ENCODE measurements around the gene GALK1. TPM values are rescaled to one million over a fixed set of nuclear protein-coding genes. Genes with fewer than 3 reads are reported as not detected.

GALK1 gene
- polyA plus RNA-seq, 1 donor (not counting 4 experiments of a cell fraction or from before 2014, with no cell fraction given) = 1.3 TPM

DNA sequence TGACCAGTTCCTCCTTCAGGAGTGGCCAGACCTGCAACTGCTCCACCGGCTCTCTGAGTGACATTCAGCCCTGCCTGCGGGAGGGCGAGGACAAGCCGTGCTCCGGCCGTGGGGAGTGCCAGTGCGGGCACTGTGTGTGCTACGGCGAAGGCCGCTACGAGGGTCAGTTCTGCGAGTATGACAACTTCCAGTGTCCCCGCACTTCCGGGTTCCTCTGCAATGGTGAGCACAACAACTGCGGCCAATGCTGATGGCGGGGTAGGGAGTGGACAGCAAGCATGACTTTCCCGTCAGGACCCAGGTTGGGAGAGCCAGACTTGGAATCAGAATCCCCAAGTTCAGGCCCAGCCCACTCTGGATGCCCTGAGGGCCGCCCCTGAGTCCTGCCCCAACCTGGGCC is 31.5 kb downstream of the GALK1 start:
- FAIRE-seq = no peak

DNA sequence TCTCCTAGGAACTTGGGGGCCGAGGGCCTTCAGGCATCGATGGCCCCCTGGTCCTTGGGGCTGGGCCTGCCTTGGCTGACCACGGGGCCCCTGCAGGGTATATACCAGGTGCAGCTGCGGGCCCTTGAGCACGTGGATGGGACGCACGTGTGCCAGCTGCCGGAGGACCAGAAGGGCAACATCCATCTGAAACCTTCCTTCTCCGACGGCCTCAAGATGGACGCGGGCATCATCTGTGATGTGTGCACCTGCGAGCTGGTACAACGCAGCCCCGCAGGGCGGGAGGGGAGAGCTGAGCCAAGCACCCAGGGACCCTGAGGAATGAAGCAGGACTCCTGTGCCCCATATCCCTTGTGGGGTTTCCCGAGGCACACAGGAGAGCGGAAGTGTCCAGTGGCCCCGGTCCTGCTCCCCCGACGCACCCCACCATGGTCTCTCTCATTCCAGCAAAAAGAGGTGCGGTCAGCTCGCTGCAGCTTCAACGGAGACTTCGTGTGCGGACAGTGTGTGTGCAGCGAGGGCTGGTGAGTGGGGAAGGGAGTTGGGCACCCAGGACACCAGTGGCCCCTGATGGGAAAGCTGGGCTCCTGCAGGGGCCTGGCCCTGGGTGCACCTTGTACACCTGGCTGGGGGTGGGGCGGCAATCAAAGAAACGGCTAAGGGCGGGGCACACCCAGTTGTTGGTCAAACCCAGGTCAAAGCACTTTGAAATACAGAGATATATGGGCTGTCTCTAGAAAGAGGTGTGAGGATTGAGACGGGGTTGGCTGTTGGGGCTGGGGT is 33.1 kb downstream of the GALK1 start:
- Histone ChIP-seq H3K4me3 (ENCODE audit: control insufficient read depth in 2 of 3, extremely low read depth in 1 of 3, insufficient read depth in 2 of 3, low read depth in 1 of 3, low read length in 3 of 3) (no peak overlapping the region), H3K27me3 (ENCODE audit: control insufficient read depth, extremely low read depth, insufficient read depth, low read length) (no peaks in the 10 kb centered on the region), H2AFZ (ENCODE audit: control insufficient read depth, low read length) (no peak overlapping the region), H3K9me3 (ENCODE audit: control insufficient read depth, low read depth, low read length) (no peaks in the 10 kb centered on the region), H3K4me2 (ENCODE audit: control insufficient read depth, extremely low read depth, insufficient read depth, low read depth, low read length) (no peak overlapping the region), H3K9me1 (ENCODE audit: control insufficient read depth, extremely low read depth, insufficient read depth, low read length) (no peaks in the 10 kb centered on the region), H4K20me1 (ENCODE audit: control insufficient read depth, extremely low read depth, insufficient read depth, low read length) (peaks cover 87% of the 10 kb centered on the region), H3K79me2 (ENCODE audit: control insufficient read depth, insufficient read depth, low read length) (peaks cover 78% of the 10 kb centered on the region), H3K36me3 (ENCODE audit: control insufficient read depth in 2 of 2, extremely low read depth in 1 of 2, insufficient read depth in 2 of 2, low read length in 2 of 2) (peaks cover 63 to 81% of the 10 kb centered on the region in 2 experiments), H3K4me1 (ENCODE audit: control insufficient read depth, extremely low read depth, insufficient read depth, low read length) (peaks cover 2% of the 10 kb centered on the region), H3K9ac (ENCODE audit: control insufficient read depth, extremely low read depth, insufficient read depth, low read length) (no peak overlapping the region), H3K27ac (ENCODE audit: control insufficient read depth, insufficient read depth, low read length) (no peak overlapping the region)
- FAIRE-seq = no peak
- no peak for DNase-seq (ENCODE audit: low read depth, low spot score)
- dilution Hi-C loops (cut with MboI; ENCODE audit: extremely low pct_ligation_motif_present, low sequenced_read_pairs) = no loop called here
- TF ChIP-seq, protein P1, sequence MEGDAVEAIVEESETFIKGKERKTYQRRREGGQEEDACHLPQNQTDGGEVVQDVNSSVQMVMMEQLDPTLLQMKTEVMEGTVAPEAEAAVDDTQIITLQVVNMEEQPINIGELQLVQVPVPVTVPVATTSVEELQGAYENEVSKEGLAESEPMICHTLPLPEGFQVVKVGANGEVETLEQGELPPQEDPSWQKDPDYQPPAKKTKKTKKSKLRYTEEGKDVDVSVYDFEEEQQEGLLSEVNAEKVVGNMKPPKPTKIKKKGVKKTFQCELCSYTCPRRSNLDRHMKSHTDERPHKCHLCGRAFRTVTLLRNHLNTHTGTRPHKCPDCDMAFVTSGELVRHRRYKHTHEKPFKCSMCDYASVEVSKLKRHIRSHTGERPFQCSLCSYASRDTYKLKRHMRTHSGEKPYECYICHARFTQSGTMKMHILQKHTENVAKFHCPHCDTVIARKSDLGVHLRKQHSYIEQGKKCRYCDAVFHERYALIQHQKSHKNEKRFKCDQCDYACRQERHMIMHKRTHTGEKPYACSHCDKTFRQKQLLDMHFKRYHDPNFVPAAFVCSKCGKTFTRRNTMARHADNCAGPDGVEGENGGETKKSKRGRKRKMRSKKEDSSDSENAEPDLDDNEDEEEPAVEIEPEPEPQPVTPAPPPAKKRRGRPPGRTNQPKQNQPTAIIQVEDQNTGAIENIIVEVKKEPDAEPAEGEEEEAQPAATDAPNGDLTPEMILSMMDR (optimal IDR thresholded peaks at IDR 0.05 in 1 of 3, IDR thresholded peaks at IDR 0.05 in 1 of 3, conservative IDR thresholded peaks at IDR 0.05 in 1 of 3; ENCODE audit: extremely low read depth in 1 of 3, insufficient read depth in 2 of 3, low read length in 3 of 3) = no peak
- no peak for TF ChIP-seq EZH2 (IDR thresholded peaks at IDR 0.05; ENCODE audit: low read length)

More for the DNA sequence above, 31.5 kb downstream of the GALK1 start:
- H2AFZ ChIP-seq (ENCODE audit: control insufficient read depth, low read length) = no peak overlapping the region
- H3K9ac ChIP-seq (ENCODE audit: control insufficient read depth, extremely low read depth, insufficient read depth, low read length) = no peak overlapping the region
- peaks cover 66 to 78% of the 10 kb centered on the region in 2 experiments for H3K36me3 ChIP-seq (ENCODE audit: control insufficient read depth in 2 of 2, extremely low read depth in 1 of 2, insufficient read depth in 2 of 2, low read length in 2 of 2)
- H3K4me2 ChIP-seq (ENCODE audit: control insufficient read depth, extremely low read depth, insufficient read depth, low read depth, low read length) = no peak overlapping the region
- peaks cover 77% of the 10 kb centered on the region for H3K79me2 ChIP-seq (ENCODE audit: control insufficient read depth, insufficient read depth, low read length)
- H3K4me3 ChIP-seq (ENCODE audit: control insufficient read depth in 2 of 3, extremely low read depth in 1 of 3, insufficient read depth in 2 of 3, low read depth in 1 of 3, low read length in 3 of 3) = no peak overlapping the region
- H3K9me1 ChIP-seq (ENCODE audit: control insufficient read depth, extremely low read depth, insufficient read depth, low read length) = no peaks in the 10 kb centered on the region
- no peak for DNase-seq (ENCODE audit: low read depth, low spot score)
- H3K9me3 ChIP-seq (ENCODE audit: control insufficient read depth, low read depth, low read length) = no peaks in the 10 kb centered on the region
- TF ChIP-seq, protein P1 (optimal IDR thresholded peaks at IDR 0.05 in 1 of 3, IDR thresholded peaks at IDR 0.05 in 1 of 3, conservative IDR thresholded peaks at IDR 0.05 in 1 of 3; ENCODE audit: extremely low read depth in 1 of 3, insufficient read depth in 2 of 3, low read length in 3 of 3) = no peak
- no peak for TF ChIP-seq EZH2 (IDR thresholded peaks at IDR 0.05; ENCODE audit: low read length)
- H3K4me1 ChIP-seq (ENCODE audit: control insufficient read depth, extremely low read depth, insufficient read depth, low read length) = no peaks in the 10 kb centered on the region
- dilution Hi-C loops (cut with MboI; ENCODE audit: extremely low pct_ligation_motif_present, low sequenced_read_pairs) = no loop called here
- H3K27ac ChIP-seq (ENCODE audit: control insufficient read depth, insufficient read depth, low read length) = no peak overlapping the region
- no peaks in the 10 kb centered on the region for H3K27me3 ChIP-seq (ENCODE audit: control insufficient read depth, extremely low read depth, insufficient read depth, low read length)
- peaks cover 85% of the 10 kb centered on the region for H4K20me1 ChIP-seq (ENCODE audit: control insufficient read depth, extremely low read depth, insufficient read depth, low read length)
